Measurements from ENCODE around the gene FLVCR2. TPM values are rescaled to one million over a fixed set of nuclear protein-coding genes. Genes with fewer than 3 reads are reported as not detected.

FLVCR2 gene, protein sequence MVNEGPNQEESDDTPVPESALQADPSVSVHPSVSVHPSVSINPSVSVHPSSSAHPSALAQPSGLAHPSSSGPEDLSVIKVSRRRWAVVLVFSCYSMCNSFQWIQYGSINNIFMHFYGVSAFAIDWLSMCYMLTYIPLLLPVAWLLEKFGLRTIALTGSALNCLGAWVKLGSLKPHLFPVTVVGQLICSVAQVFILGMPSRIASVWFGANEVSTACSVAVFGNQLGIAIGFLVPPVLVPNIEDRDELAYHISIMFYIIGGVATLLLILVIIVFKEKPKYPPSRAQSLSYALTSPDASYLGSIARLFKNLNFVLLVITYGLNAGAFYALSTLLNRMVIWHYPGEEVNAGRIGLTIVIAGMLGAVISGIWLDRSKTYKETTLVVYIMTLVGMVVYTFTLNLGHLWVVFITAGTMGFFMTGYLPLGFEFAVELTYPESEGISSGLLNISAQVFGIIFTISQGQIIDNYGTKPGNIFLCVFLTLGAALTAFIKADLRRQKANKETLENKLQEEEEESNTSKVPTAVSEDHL
- 1 to 10 TPM; 4.3 to 9.8 (median 6.4) TPM for polyA plus RNA-seq (ENCODE audit: insufficient read depth in 1 of 5, insufficient read length in 5 of 5, low replicate concordance in 1 of 5)
- long read RNA-seq, donor 1, partial matches to known transcripts: 0 of 2 reads
- long read RNA-seq, donor 1, other reads (novel, unspliced or antisense): 0 of 2 reads
- long read RNA-seq, donor 2, partial matches to known transcripts: 0 of 1 reads
- long read RNA-seq, donor 2, other reads (novel, unspliced or antisense): 0 of 1 reads
- long read RNA-seq, donor 3: 0 reads
- long read RNA-seq, donor 4: 0 reads
- long read RNA-seq, donor 5, partial matches to known transcripts: 6 of 6 reads
- long read RNA-seq, donor 5, other reads (novel, unspliced or antisense): 0 of 6 reads
- long read RNA-seq, donor 6, partial matches to known transcripts: 0 of 2 reads
- long read RNA-seq, donor 6, other reads (novel, unspliced or antisense): 0 of 2 reads
- long read RNA-seq, donor 7: 0 reads
- long read RNA-seq, donor 8: 0 reads

DNA sequence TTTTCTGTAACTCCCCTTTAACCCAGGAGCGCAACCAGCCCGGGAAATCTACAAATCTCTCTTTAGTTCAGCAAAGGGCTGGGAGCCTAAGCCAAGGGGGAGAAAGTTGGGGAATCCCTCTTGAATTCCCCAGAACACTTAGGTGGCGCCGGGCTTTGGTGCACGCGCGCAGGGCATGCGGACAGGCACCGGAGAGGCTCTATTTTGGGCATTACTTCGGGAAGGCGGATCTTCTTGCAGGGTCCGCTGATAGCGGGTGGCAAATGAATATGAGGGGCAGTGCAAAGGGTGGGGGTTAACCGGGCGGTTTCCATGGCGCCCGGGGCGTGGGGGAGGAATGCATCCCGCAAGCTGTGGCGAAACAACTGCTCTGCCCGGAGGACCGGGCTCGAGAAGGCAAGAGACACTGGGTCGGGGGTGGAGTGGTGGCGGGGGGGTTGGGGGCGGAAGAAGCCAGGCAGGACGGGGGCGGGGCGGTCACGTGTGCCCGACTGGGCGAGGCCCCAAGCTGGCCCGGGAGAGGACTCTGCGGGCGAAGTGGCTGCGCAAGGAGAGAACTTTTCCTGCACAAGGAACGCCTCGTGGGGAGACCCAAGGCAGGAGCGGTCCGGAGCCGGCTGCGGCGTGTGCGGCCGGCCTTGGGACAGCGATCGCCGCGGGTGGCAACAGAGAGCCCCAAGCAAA, at the start of gene FLVCR2:
TSS of gene FLVCR2 (plus strand) at position 519 of the 684 bp plus-strand sequence. CDS start 353 bp downstream, outside the sequence.
- peak; percentile 59 to 79 for DNase-seq

DNA sequence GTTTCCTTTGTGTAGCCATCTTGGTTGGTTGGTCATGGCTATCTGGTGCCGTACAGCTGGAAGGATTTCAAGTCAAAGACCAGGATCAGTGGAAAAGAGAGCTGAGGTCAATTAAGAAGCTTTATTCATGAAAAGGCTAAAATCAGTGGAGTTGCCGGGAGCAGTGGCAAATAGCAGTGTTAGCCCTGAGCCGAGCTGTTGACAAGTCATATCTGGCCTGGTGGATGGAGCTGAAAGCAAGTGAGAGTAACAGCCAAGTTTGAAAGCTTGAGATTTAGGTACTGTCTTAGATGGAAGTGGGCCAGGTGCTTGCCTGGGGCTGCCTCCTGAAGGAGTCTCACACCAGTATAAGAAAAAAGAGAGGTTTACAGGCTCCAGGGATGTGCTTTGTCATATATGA, 47.2 kb upstream of the FLVCR2 start:
- DNase-seq: no peak

DNA sequence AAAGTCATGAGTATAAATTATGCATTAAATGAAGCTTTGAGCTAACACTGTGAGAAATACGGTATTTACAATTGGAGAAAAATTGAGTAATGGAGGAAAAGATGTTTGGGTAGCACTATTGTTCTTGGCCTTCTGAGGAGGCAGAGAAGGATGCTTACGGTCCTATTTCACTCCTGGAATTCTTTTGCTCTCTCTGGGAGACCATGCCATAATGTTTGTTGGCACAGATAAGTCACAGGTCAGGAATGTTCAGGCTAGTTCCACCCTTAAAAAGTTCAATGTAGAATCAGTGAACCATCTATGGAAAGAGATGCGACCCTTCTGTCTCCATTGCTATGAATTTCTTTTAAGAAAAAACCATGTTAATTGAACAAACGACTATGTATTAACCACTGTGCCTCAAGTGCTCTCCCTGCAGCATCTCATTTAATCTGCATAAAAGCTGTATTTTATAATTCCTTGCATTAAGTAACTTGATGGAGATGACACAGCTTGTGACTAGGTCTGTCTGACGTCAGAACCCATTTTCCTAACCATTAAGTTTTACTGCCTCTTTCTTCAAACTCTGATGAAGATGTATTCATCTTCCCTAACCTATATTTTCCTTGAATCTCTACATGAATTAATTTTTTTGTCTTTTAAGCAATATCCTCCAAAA, 46.6 kb upstream of the FLVCR2 start:
- no peak for DNase-seq

- no peak for DNase-seq
These were observed 44.4 kb upstream of the FLVCR2 start for GRCh38 chr14:75533791-75534555.

DNA sequence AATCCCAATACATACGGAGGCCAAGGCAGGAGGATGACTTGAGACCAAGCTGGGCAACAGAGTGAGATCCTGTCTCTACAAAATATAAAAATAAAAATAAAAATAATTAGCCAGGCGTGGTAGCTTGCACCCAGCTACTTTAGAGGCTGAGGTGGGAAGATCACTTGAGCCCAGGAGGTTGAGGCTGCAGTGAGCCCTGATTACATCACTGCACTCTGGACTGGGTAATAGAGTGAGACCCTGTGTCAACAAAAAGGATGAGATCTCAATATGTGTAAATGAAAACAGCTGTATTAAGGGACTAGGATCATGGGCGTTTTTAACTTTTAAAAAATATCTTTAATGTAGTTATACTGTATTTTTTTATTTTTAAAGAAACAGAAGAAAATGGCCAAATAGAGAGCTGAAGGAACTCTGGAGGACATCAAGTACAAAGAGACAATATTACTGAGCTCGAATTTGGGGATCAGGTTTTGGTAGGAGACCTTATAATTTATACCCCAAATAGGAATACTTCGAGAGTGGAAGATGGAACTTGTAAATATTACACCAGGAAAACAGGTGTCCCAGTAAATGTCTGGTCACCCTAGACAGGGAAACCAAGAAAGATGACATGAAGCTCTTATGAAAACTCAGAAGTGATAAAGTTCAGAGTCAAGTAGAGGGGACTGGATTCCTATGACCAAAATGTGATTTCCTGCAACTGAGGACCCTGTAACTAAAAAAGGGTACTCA, 43.1 kb upstream of the FLVCR2 start:
- DNase-seq: no peak

DNA sequence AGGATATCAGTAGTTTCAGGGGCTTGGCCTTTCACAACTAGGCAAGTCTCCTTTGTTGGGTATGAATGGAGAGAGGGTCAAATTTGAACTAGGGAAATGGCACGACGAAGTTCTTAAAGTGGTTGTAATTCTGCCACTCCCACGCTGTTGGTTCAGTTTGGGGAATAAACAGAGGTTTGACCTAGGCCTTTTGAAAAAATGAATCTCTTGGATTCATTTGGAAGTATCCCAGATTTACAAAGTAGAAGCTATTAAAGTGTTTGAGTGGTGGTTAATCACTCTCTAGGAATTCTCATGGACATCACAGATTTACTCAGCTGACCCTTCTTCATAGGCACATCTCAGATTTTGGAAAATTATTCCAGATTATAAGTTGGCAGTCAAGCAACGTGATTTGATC, 41.3 kb upstream of the FLVCR2 start:
- no peak for DNase-seq

DNA sequence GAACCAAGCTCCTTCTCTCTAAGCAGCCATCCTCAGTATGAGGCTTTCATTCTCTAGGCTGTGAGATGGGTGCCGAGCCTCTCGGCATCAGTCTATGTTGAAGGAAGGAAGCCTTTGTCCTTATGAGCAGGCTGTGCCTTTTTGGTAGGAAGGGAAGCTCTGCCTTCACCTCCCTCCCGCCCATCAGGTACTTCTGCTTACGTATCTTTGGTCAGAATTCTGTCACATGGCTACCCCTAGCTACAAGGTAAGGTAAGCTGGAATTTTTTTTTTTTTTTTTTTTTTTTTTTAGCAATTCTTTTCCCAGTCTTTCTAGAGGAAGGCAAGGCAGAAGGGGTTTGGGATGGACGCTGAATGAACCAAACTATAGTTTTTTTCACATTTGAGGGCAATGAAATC, 39.3 kb upstream of the FLVCR2 start:
- no peak for DNase-seq

DNA sequence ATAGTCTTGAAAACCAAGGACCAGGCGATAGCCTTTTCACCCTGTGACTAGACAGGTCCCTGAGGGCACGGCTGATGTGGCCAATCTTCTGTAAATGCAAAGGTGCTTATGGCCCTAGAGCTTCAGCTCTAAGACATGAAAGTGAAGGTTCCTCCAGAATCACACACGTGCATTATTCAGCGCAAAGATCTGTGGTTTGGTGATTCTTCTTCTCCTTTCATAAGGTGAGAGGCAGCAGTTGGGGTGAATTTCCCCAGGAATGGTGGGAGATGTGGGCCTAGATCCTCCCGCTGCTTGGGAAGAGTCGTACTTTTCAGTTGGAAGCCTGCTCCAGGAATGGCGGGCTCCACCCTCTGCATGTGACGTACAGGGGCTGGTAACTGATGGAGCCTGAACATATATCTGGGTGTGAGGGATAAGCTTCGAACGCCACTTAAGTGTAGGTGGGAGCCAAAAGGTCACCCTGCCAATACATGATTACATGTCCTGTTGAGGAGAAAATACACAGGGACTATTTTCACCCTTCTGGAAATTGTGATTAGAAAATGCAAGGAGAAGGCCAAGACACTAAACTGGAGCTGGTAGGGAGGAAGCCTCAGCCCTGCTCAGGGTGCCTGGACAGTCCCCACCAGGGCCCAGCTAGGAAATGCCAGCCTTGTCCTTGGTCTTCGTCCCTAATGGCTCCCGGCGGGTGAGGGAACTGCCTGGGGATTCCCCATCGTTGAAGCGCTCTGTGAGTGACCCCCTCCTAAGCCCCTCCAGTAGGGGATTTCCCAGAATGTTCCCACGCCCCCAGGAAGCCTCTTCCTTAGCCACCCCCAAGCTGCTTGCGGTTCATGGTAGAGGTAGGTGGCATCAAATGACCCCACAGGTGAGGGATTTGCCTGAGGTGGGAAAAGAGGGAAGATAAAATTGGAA, 38.6 kb upstream of the FLVCR2 start:
- DNase-seq: no peak

DNA sequence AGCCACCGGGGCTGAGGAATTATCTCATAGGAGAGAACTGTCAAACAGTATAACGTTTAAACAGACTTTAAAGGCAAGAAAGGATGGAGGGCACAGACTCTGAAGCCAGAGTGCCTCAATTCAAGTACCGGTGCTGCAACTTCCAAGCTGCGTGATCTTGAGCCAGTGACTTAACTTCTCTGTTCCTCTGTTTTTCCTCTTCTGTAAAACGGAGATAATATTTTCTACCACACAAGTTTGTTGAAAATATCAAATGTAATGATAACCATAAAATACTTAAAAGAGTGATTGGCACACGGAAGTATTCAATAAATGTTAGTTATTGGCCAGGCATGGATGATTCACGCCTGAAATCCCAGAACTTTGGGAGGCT, 38.0 kb upstream of the FLVCR2 start:
- no peak for DNase-seq

DNA sequence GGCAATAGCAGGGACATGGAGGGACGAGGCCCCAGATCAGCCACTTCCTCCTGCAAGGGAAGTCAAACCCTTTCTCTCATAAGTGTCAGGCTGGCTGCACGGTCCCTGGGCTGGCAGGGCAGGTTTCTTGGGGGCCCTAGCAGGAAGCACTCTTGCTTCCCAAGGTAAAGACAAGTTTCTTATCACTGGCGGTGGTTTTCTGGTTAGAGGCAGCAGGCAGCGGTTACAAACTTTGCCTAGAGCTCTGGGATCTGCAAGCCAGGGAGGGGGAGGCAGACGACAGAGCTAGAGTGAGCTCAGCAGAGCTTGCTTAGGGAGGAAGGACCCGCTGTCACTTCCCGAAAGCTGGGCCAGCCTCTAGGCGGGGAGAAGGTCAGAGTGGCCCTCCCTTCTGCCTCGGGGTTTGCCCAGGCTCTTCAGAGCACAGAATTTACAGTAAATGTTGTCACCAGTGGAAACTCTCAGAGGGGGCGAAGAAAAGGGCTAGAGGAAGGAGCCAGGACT, 35.8 kb upstream of the FLVCR2 start:
- DNase-seq: peak; percentile 24 to 30

DNA sequence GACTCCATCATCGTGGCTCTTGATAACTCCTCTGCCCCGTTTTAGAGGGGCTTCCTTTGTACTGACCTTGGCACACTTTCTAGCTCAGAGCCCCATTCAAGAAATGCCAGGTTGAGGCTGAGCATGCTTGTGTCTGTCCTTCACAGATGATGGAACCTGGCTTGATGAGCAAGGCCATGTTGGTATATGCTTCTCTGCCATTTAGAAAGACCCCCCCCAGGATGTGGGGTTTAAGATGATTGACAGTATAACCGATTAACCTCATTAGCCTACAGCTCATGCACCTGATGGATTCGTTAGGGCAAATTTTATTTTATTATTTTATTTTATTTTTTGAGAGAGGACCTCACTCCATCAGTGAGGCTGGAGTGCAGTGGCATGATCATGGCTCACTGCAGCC, 35.2 kb upstream of the FLVCR2 start:
- no peak for DNase-seq

GRCh38 chr14:75543786-75544185, 34.6 kb upstream of the FLVCR2 start:
- DNase-seq: no peak

GRCh38 chr14:75545907-75546306, 32.5 kb upstream of the FLVCR2 start:
- DNase-seq: no peak

DNA sequence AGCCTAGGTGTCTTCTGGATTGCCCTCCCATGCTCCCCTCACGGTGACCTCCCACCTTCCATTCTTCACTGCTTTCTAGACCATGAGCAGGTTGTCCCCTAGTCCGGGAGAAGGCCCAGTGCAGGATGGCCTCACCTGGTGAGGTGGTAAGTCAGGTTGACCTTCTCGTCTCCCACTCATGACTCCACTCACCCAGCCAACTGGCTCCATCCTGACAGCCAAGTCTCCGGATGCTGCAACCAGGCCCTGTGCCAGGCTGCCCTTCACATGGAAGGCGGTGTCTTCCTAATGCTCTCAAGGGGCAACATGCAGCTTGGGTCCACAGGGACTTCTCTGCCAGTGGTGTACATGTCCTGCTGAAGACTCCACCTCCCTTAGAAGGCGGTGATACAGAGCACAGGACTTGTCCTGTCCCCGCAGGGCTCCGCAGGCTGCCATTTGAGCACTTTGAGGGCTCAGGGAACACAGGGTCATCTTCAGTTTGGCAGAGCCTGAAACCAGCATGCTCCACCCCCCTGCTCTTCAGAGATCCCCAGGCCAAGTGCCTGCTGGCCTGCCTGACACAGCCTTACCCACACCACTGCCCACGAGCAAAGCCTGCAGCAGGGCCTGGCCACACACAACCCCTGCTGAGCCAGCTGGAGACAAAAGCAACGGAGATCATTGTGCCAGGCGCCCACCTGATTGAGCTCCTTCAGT, 30.7 kb upstream of the FLVCR2 start:
- no peak for DNase-seq

GRCh38 chr14:75548544-75548943, 29.9 kb upstream of the FLVCR2 start:
- DNase-seq: no peak

- no peak for DNase-seq
These were observed 29.3 kb upstream of the FLVCR2 start for GRCh38 chr14:75549169-75549568.

GRCh38 chr14:75551021-75551420, 27.4 kb upstream of the FLVCR2 start:
- no peak for DNase-seq

- DNase-seq: no peak
These were observed 25.3 kb upstream of the FLVCR2 start for GRCh38 chr14:75553157-75553556.
